ENCODE results near the gene TLX2. TPM values are rescaled to one million over a fixed set of nuclear protein-coding genes. Genes with fewer than 3 reads are reported as not detected.
A peak's percentile ranks its signal among the peaks of the same experiment; 100 is the strongest.

The TLX2 gene
- total and polyA plus RNA-seq, 2 of the 13 experiments (the other 11 are each of a cell fraction or from before 2014, with no cell fraction given): 0.05 to 0.20 TPM

DNA sequence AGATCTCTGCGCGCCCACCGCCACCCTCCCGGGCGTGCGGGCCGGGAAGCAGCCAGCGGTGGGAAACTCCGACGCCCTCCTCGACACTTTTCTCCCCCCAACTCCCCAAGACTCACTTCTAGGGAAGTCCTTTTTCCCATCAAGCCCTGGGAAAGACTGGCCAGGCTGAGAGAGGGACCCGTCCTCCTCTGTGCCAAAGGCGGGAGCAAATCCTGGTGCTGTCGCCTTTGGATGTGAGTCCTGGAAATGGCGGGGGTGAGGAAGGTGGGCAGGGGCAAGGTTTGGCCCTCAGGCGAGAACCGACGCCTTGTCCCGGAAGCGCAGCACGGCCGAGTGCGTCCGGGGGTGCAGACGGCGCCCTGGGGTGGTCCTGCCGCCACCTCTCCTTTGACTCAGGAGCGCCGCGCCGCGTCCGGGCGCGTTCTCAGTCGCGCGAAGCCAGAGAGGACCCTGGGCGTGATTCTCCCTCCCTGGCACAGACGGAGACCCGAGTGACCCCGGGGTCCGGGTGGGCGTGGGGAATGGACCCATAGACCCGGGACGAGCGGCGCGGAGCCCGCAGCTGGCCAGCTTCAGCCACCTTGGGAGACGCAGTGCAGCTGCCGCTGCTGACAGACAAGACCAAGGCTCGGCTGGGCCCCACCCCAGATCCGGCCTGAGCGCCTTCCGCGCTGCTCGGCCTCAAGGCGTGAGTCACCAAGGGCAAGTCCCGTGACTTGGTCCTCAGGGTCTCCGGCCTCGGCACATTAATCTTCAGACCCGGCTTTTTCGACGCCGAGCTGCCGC lies 11.3 kb upstream of the TLX2 start (continued):
- TF ChIP-seq PAF1 (CRISPR knock-in tag; IDR thresholded peaks at IDR 0.05): 0 out of 2 replicates have a peak, but pooled peaks have one; percentile 32
- peak; percentile 21 for TF ChIP-seq NCOA2 (CRISPR knock-in tag; IDR thresholded peaks at IDR 0.05)
- TF ChIP-seq ZFP91 (CRISPR knock-in tag; IDR thresholded peaks at IDR 0.05; ENCODE audit: borderline replicate concordance): peak; percentile 71
- no peak for TF ChIP-seq MIER3 (CRISPR knock-in tag; IDR thresholded peaks at IDR 0.05; ENCODE audit: borderline replicate concordance)
- 0 out of 2 replicates have a peak, but pooled peaks have one; percentile 38 for TF ChIP-seq ZNF121 (CRISPR knock-in tag; IDR thresholded peaks at IDR 0.05)
- TF ChIP-seq, protein P1, sequence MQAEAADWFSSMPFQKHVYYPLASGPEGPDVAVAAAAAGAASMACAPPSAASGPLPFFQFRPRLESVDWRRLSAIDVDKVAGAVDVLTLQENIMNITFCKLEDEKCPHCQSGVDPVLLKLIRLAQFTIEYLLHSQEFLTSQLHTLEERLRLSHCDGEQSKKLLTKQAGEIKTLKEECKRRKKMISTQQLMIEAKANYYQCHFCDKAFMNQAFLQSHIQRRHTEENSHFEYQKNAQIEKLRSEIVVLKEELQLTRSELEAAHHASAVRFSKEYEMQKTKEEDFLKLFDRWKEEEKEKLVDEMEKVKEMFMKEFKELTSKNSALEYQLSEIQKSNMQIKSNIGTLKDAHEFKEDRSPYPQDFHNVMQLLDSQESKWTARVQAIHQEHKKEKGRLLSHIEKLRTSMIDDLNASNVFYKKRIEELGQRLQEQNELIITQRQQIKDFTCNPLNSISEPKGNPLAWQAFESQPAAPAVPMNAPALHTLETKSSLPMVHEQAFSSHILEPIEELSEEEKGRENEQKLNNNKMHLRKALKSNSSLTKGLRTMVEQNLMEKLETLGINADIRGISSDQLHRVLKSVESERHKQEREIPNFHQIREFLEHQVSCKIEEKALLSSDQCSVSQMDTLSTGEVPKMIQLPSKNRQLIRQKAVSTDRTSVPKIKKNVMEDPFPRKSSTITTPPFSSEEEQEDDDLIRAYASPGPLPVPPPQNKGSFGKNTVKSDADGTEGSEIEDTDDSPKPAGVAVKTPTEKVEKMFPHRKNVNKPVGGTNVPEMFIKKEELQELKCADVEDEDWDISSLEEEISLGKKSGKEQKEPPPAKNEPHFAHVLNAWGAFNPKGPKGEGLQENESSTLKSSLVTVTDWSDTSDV (CRISPR knock-in tag; IDR thresholded peaks at IDR 0.05): peak; percentile 87
- TF ChIP-seq RXRB (CRISPR knock-in tag; IDR thresholded peaks at IDR 0.05; ENCODE audit: borderline replicate concordance): no peak; the same call in 1 of the 2 replicates
- no peak; the same call in 1 of the 2 replicates for TF ChIP-seq TSC22D2 (CRISPR knock-in tag; IDR thresholded peaks at IDR 0.05; ENCODE audit: borderline replicate concordance)
- peak; percentile 77 for TF ChIP-seq STAG1 (CRISPR knock-in tag; IDR thresholded peaks at IDR 0.05)
- TF ChIP-seq MIER2 (CRISPR knock-in tag; IDR thresholded peaks at IDR 0.05): no peak
- no peak; the same call in 1 of the 2 replicates for TF ChIP-seq ZBTB37 (CRISPR knock-in tag; IDR thresholded peaks at IDR 0.05)
- TF ChIP-seq ZNF660 (CRISPR knock-in tag; IDR thresholded peaks at IDR 0.05; ENCODE audit: borderline replicate concordance, low read depth): no peak; the same call in 1 of the 2 replicates
- TF ChIP-seq ZNF224 (CRISPR knock-in tag; IDR thresholded peaks at IDR 0.05): peak; percentile 90; the same call in 1 of the 2 replicates
- no peak for TF ChIP-seq CHD2 (IDR thresholded peaks at IDR 0.05; ENCODE audit: low read depth, low read length)
- TF ChIP-seq CAMTA2 (CRISPR knock-in tag; IDR thresholded peaks at IDR 0.05; ENCODE audit: borderline replicate concordance): peak; percentile 32; the same call in 1 of the 2 replicates
- 0 out of 2 replicates have a peak, but pooled peaks have one; percentile 55 for TF ChIP-seq PAX8 (CRISPR knock-in tag; IDR thresholded peaks at IDR 0.05; ENCODE audit: borderline replicate concordance)
- no peak for TF ChIP-seq TCF7L2 (IDR thresholded peaks at IDR 0.05; ENCODE audit: low read depth, low read length)
- TF ChIP-seq ZNF512B (CRISPR knock-in tag; IDR thresholded peaks at IDR 0.05; ENCODE audit: borderline replicate concordance): 0 out of 2 replicates have a peak, but pooled peaks have one; percentile 37
- 0 out of 2 replicates have a peak, but pooled peaks have one; percentile 19 for TF ChIP-seq STAT5B (CRISPR knock-in tag; IDR thresholded peaks at IDR 0.05)

Data from HepG2 (cell line).